GM12892 (cell line): ENCODE results near the gene CHRNA10.
A peak's percentile ranks its signal among the peaks of the same experiment; 100 is the strongest.
"Not testable (repeated sequence)": the region's sequence is repeated elsewhere in the genome, so short reads cannot be mapped to it uniquely, and the experiment has no call there.

ENCODE experiments used
- DNase-seq: peaks from one replicate; pipeline ENCODE4 v3.0.0; 2011; ENCODE audit not compliant: insufficient read length
- FAIRE-seq: peaks from 2 replicates; lab custom pipeline; 2011; peaks lifted over from hg19 to GRCh38; lab: Jason Lieb, UNC
- POLR2A ChIP-seq: IDR thresholded peaks from 2 replicates; pipeline ENCODE4 v1.6.1; 2011; ENCODE audit warnings: low read depth, low read length, control low read depth
- POLR2AphosphoS5 ChIP-seq: IDR thresholded peaks from 2 replicates; pipeline ENCODE4 v1.6.1; 2011; ENCODE audit warnings: low read depth, low read length, control low read depth
- TAF1 ChIP-seq: IDR thresholded peaks from 2 replicates; pipeline ENCODE4 v1.6.1; 2011; ENCODE audit warnings: low read depth, mild to moderate bottlenecking, control low read depth, low read length, borderline replicate concordance

CHRNA10 gene

GRCh38 chr11:3664032-3664630, 7.1 kb downstream of the CHRNA10 start:
- FAIRE-seq: no peak
- TF ChIP-seq TAF1: no peak
- no peak for TF ChIP-seq POLR2AphosphoS5
- no peak for TF ChIP-seq POLR2A
- DNase-seq: no peak

- peak; percentile 62 for FAIRE-seq
- DNase-seq: no peak
- no peak for TF ChIP-seq TAF1
- no peak for TF ChIP-seq POLR2AphosphoS5
- no peak for TF ChIP-seq POLR2A
Observed at GRCh38 chr11:3662856-3663255, 8.3 kb downstream of the CHRNA10 start.

GRCh38 chr11:3660960-3661359, 10.2 kb downstream of the CHRNA10 start:
- TF ChIP-seq POLR2AphosphoS5: no peak
- no peak for TF ChIP-seq TAF1
- TF ChIP-seq POLR2A: no peak
- DNase-seq (no peak), FAIRE-seq (no peak)

- DNase-seq (no peak), FAIRE-seq (no peak)
- TF ChIP-seq TAF1 (no peak), POLR2AphosphoS5 (no peak), POLR2A (no peak)
Observed at GRCh38 chr11:3659595-3660515, 11.3 kb downstream of the CHRNA10 start.

DNA sequence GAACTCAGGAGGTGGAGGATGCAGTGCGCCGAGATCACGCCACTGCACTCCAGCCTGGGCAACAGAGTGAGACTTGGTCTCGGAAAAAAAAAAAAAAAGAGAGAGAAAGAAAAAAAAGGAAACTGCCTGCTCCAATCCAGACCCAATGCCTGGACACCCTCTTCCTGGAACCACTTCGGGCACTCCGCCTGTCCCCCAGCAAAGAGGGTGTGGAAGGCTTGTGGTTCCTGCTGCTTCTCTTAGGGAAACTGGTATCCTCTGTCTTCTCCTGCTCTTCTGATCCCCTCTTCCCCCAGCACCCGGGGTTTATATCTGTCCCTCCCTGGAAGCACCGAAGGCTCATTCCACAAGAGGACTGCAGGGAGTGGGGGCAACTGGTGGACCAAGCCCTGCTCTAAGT, 12.9 kb downstream of the CHRNA10 start:
- DNase-seq (no peak), FAIRE-seq (no peak)
- no peak for TF ChIP-seq POLR2AphosphoS5
- no peak for TF ChIP-seq TAF1
- no peak for TF ChIP-seq POLR2A

DNA sequence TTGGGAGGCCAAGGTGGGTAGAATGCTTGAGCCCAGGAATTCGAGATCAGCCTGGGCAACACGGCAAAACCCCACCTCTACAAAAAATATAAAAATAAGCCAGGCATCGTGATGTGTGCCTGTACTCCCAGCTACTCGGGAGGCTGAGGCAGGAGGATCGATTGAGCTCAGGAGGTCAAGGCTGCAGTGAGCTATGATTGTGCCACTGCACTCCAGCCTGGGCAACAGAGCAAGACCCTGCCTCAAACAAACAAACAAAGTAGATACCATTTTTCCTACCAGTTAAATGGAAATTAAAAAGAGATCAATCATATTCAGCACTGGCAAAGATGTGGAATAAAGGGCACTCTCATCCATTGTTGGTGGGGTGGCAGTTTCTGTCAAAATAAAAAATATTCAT, 13.9 kb downstream of the CHRNA10 start:
- FAIRE-seq: not testable (repeated sequence)

GRCh38 chr11:3655547-3655946, 15.6 kb downstream of the CHRNA10 start:
- DNase-seq (no peak), FAIRE-seq (no peak)
- TF ChIP-seq POLR2AphosphoS5: no peak
- no peak for TF ChIP-seq POLR2A
- TF ChIP-seq TAF1: no peak

More for the DNA sequence above, 13.9 kb downstream of the CHRNA10 start:
- DNase-seq: not testable (repeated sequence)

GRCh38 chr11:3652514-3652913, 18.7 kb downstream of the CHRNA10 start:
- FAIRE-seq, DNase-seq: not testable (repeated sequence)

DNA sequence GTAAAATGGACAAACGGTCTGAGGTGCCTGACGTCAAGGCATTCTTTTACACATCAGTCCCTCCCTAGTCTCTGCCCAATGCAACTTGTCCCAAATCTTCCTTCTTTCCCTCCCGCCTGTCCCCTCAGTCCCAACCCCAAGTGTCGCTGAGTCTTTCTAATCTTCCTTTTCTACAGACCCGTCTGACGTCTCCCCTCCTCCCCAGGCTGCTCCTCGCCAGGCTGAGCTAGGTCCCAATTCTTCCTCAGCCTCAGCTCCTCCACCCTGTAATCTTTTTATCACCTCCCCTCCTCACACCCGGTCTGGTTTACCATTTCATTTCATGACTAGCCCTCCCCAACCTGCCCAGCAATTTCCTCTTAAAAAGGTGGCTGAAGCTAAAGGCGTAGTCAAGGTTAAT, 21.8 kb downstream of the CHRNA10 start:
- not testable (repeated sequence) for DNase-seq, FAIRE-seq

- DNase-seq: not testable (repeated sequence)
Observed at GRCh38 chr11:3648843-3649242, 22.3 kb downstream of the CHRNA10 start.

GRCh38 chr11:3645552-3645951, 25.6 kb downstream of the CHRNA10 start:
- DNase-seq (no peak), FAIRE-seq (no peak)
- no peak for TF ChIP-seq POLR2AphosphoS5
- no peak for TF ChIP-seq POLR2A
- TF ChIP-seq TAF1: no peak

More at GRCh38 chr11:3648843-3649242, 22.3 kb downstream of the CHRNA10 start:
- not testable (repeated sequence) for FAIRE-seq

DNA sequence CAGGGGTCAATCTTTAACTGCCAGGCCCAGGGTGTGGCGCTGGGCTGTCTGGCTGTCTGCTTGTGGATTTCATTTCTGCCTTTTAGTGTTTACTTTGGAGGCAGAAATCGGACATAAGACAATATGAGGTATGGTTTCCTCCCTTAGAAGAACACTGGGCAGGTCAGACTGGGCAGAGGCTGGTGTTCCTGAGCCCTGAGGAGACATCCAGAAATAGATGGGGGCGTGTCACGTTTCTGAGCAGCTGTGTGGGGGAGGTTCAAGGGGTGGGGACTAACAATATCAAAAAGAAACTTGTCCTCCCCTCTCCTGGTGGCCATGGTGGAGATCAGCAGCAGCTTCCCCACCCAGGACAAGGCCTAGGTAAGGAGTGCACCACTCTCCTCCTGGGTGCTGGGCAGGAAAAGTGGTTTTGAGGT, 26.4 kb downstream of the CHRNA10 start, which contains the start of gene ART1:
ART1 (plus strand) TSS at position 312 of the 419 bp plus-strand sequence. CDS start 14,086 bp downstream, outside the sequence.
- TF ChIP-seq POLR2A: no peak
- TF ChIP-seq POLR2AphosphoS5: no peak
- no peak for TF ChIP-seq TAF1
- DNase-seq (no peak), FAIRE-seq (no peak)

GRCh38 chr11:3643102-3643546, 28.1 kb downstream of the CHRNA10 start:
- FAIRE-seq, DNase-seq: not testable (repeated sequence)
